HepG2 (cell line): ENCODE measurements around the gene CHID1. TPM values are rescaled to one million over a fixed set of nuclear protein-coding genes. Genes with fewer than 3 reads are reported as not detected.

Experiments used
- ARNT ChIP-seq: fragments of 450-650 bp; IDR thresholded peaks from 2 replicates; pipeline ENCODE4 v1.6.1; 2017
- BHLHE40 ChIP-seq: IDR thresholded peaks from 2 replicates; pipeline ENCODE4 v1.6.1; 2011; ENCODE audit warnings: low read length, improper control_type of control experiment
- DNMT1 ChIP-seq: sonication (generic); formaldehyde crosslinking; IDR thresholded peaks from 2 replicates; pipeline ENCODE4 v1.5.1; 2020; ENCODE audit warnings: mild to moderate bottlenecking, missing genetic modification reagents
- ETS1 ChIP-seq: sonication (generic); formaldehyde crosslinking; IDR thresholded peaks from 2 replicates; pipeline ENCODE4 v1.4.0; 2020; ENCODE audit warnings: missing genetic modification reagents
- GMEB2 ChIP-seq: IDR thresholded peaks from 2 replicates; pipeline ENCODE4 v1.6.1; 2016; ENCODE audit warnings: missing biosample characterization, missing genetic modification reagents, low read depth
- IRF1 ChIP-seq: sonication (generic); formaldehyde crosslinking; IDR thresholded peaks from 2 replicates; pipeline ENCODE4 v1.4.0; 2020; ENCODE audit warnings: low read depth, mild to moderate bottlenecking, missing genetic modification reagents
- KLF13 ChIP-seq: sonication (generic); formaldehyde crosslinking; IDR thresholded peaks from 2 replicates; pipeline ENCODE4 v1.4.0; 2020; ENCODE audit warnings: mild to moderate bottlenecking, missing genetic modification reagents
- MAZ ChIP-seq, 2 experiments: sonication (generic) in 1 of 2; formaldehyde crosslinking in 1 of 2; IDR thresholded peaks; 2 replicates each; pipeline versions ENCODE4 v1.5.0 to v1.6.1; 2012 to 2020; ENCODE audit warnings: low read depth in 2 of 2, mild to moderate bottlenecking in 2 of 2, borderline replicate concordance in 1 of 2, improper control_type of control experiment in 1 of 2, low read length in 1 of 2, missing genetic modification reagents in 1 of 2, moderate library complexity in 1 of 2
- MIER3 ChIP-seq: IDR thresholded peaks from 2 replicates; pipeline ENCODE4 v1.6.1; 2016; ENCODE audit warnings: missing compliant biosample characterization, borderline replicate concordance
- NFIB ChIP-seq: sonication (generic); formaldehyde crosslinking; IDR thresholded peaks from 2 replicates; pipeline ENCODE4 v1.9.0; 2021; ENCODE audit warnings: missing genetic modification reagents, mild to moderate bottlenecking, borderline replicate concordance
- NFYC ChIP-seq: IDR thresholded peaks from 2 replicates; pipeline ENCODE4 v1.6.1; 2016; ENCODE audit warnings: missing genetic modification reagents, missing compliant biosample characterization
- NRL ChIP-seq: sonication (generic); formaldehyde crosslinking; IDR thresholded peaks from 2 replicates; pipeline ENCODE4 v1.5.0; 2020; ENCODE audit warnings: missing genetic modification reagents, mild to moderate bottlenecking, moderate library complexity, borderline replicate concordance
- PRDM10 ChIP-seq: sonication (generic); formaldehyde crosslinking; IDR thresholded peaks from 2 replicates; pipeline ENCODE4 v1.4.0; 2020; ENCODE audit warnings: low read depth, missing genetic modification reagents
- SMARCC2 ChIP-seq: fragments of 450-650 bp; IDR thresholded peaks from 2 replicates; pipeline ENCODE4 v1.6.1; 2017; ENCODE audit warnings: antibody characterized with exemption, mild to moderate bottlenecking
- SMYD3 ChIP-seq: sonication (generic); formaldehyde crosslinking; IDR thresholded peaks from 2 replicates; pipeline ENCODE4 v1.8.1; 2023; ENCODE audit warnings: mild to moderate bottlenecking, missing genetic modification reagents
- TAF15 ChIP-seq: fragments of 200-400 bp; formaldehyde crosslinking; IDR thresholded peaks from one replicate; pipeline ENCODE4 v1.6.1; 2018; ENCODE audit warnings: mild to moderate bottlenecking, low read depth, low read length; ENCODE audit not compliant: poor library complexity, severe bottlenecking
- TEAD2 ChIP-seq: sonication (generic); formaldehyde crosslinking; IDR thresholded peaks from 2 replicates; pipeline ENCODE4 v1.9.0; 2021; ENCODE audit warnings: missing genetic modification reagents
- ZFY ChIP-seq: sonication (generic); formaldehyde crosslinking; IDR thresholded peaks from 2 replicates; pipeline ENCODE4 v1.4.0; 2020; ENCODE audit warnings: missing genetic modification reagents
- ZNF432 ChIP-seq: sonication (generic); formaldehyde crosslinking; IDR thresholded peaks from 2 replicates; pipeline ENCODE4 v1.5.0; 2020; ENCODE audit warnings: missing genetic modification reagents, mild to moderate bottlenecking, borderline replicate concordance
- ZNF451 ChIP-seq: sonication (generic); formaldehyde crosslinking; IDR thresholded peaks from 2 replicates; pipeline ENCODE4 v1.5.0; 2020; ENCODE audit warnings: mild to moderate bottlenecking, missing genetic modification reagents
- ZNF597 ChIP-seq: sonication (generic); formaldehyde crosslinking; IDR thresholded peaks from 2 replicates; pipeline ENCODE4 v1.5.0; 2020; ENCODE audit warnings: missing genetic modification reagents
- ZNF724P ChIP-seq: sonication (generic); formaldehyde crosslinking; IDR thresholded peaks from 2 replicates; pipeline ENCODE4 v1.8.0; 2022; ENCODE audit warnings: missing genetic modification reagents, borderline replicate concordance
- polyA plus RNA-seq, 8 experiments: library from polyadenylated mRNA; depleted of rRNA in 3 of 8; stranded (reverse) in 7 of 8; unstranded in 1 of 8; fragments of >200 nt; fragmentation: Illumina TruSeq in 4 of 8; extraction: Trizol in 4 of 8; gene quantifications; 2 replicates each; pipeline versions ENCODE4 v1.2.1 to v1.2.3, GENCODE V29; 2011 to 2016; ENCODE audit warnings: low read depth in 4 of 8, missing spikeins in 1 of 8, mixed read lengths in 1 of 8; ENCODE audit not compliant: insufficient read depth in 1 of 8
- total RNA-seq, 5 experiments: library from RNA; depleted of rRNA; stranded (reverse); fragments of >200 nt; fragmentation: Illumina TruSeq; extraction: Trizol; gene quantifications; 2 replicates each; pipeline ENCODE4 v1.2.3, GENCODE V29; 2016; ENCODE audit warnings: low read depth in 1 of 5

Gene CHID1
- total and polyA plus RNA-seq, 2 of the 13 experiments (the other 11 are each of a cell fraction or from before 2014, with no cell fraction given), result 65.1 to 93.6 TPM

- TF ChIP-seq ZNF724P (CRISPR knock-in tag) (no peak), TAF15 (no peak), SMARCC2 (no peak), IRF1 (no peak), ZNF597 (no peak), SMYD3 (CRISPR knock-in tag) (no peak), ZFY (no peak), NRL (CRISPR knock-in tag) (no peak), NFYC (CRISPR knock-in tag) (peak; percentile 46; the same call in 1 of the 2 replicates), ETS1 (no peak), MIER3 (CRISPR knock-in tag) (no peak), ARNT (no peak), BHLHE40 (no peak), MAZ (IDR thresholded peaks at IDR 0.05; ENCODE audit: borderline replicate concordance, low read depth, low read length) (no peak), MAZ (CRISPR knock-in tag; IDR thresholded peaks at IDR 0.05; ENCODE audit: low read depth) (no peak; the same call in 1 of the 2 replicates), TEAD2 (no peak), NFIB (CRISPR knock-in tag) (no peak), KLF13 (CRISPR knock-in tag) (no peak), PRDM10 (no peak), ZNF451 (CRISPR knock-in tag) (no peak), GMEB2 (CRISPR knock-in tag) (no peak), DNMT1 (CRISPR knock-in tag) (no peak), ZNF432 (CRISPR knock-in tag) (no peak)
Measured at GRCh38 chr11:819943-820649, 90.5 kb downstream of the CHID1 start (continued).
